Stimulated activated CD8-positive, alpha-beta memory T cell treated with anti-CD3 and anti-CD28 coated beads, Interleukin-12 subunit alpha, Interleukin-12 subunit beta, amount 100 ng/mL, for 24 hours (primary cell): ENCODE data around the gene ANKFY1.
"Not testable (repeated sequence)": the region's sequence is repeated elsewhere in the genome, so short reads cannot be mapped to it uniquely, and the experiment has no call there.

Source experiments
- DNase-seq: peaks from one replicate; pipeline ENCODE4 v3.0.0-alpha.2; 2020; ENCODE audit errors: extremely low read depth

Gene ANKFY1

GRCh38 chr17:4219241-4219640, 44.5 kb downstream of the ANKFY1 start:
- DNase-seq, result no peak

- no peak for DNase-seq
These were observed 47.8 kb downstream of the ANKFY1 start for GRCh38 chr17:4215882-4216570.

GRCh38 chr17:4214157-4214556, 49.6 kb downstream of the ANKFY1 start:
- no peak for DNase-seq

GRCh38 chr17:4209611-4210010, 54.2 kb downstream of the ANKFY1 start:
- DNase-seq, result no peak

- no peak for DNase-seq
These were observed 55.5 kb downstream of the ANKFY1 start for GRCh38 chr17:4208238-4208637.

- DNase-seq, result no peak
These were observed 56.8 kb downstream of the ANKFY1 start for GRCh38 chr17:4206962-4207361.

GRCh38 chr17:4205917-4206316, 57.9 kb downstream of the ANKFY1 start:
- DNase-seq, result no peak

- DNase-seq, result no peak
These were observed 59.0 kb downstream of the ANKFY1 start for GRCh38 chr17:4204710-4205173.

- no peak for DNase-seq
These were observed 59.6 kb downstream of the ANKFY1 start for GRCh38 chr17:4204190-4204589.

- DNase-seq, result no peak
These were observed 62.6 kb downstream of the ANKFY1 start for GRCh38 chr17:4201226-4201625.

GRCh38 chr17:4199818-4200402, 63.9 kb downstream of the ANKFY1 start:
- DNase-seq, result no peak

GRCh38 chr17:4198995-4199394, 64.8 kb downstream of the ANKFY1 start:
- no peak for DNase-seq

GRCh38 chr17:4195306-4195705, 68.5 kb downstream of the ANKFY1 start:
- no peak for DNase-seq

- no peak for DNase-seq
These were observed 69.0 kb downstream of the ANKFY1 start for GRCh38 chr17:4194796-4195195.

GRCh38 chr17:4190791-4191190, 73.0 kb downstream of the ANKFY1 start:
- DNase-seq, result not testable (repeated sequence)

GRCh38 chr17:4189280-4189679, 74.5 kb downstream of the ANKFY1 start:
- DNase-seq, result no peak

GRCh38 chr17:4188076-4188475, 75.7 kb downstream of the ANKFY1 start:
- DNase-seq, result no peak

GRCh38 chr17:4187076-4187475, 76.7 kb downstream of the ANKFY1 start:
- no peak for DNase-seq

- no peak for DNase-seq
These were observed 77.4 kb downstream of the ANKFY1 start for GRCh38 chr17:4186357-4186881.

- no peak for DNase-seq
These were observed 78.1 kb downstream of the ANKFY1 start for GRCh38 chr17:4185656-4186055.

GRCh38 chr17:4184811-4185210, 79.0 kb downstream of the ANKFY1 start:
- DNase-seq, result no peak

- DNase-seq, result no peak
These were observed 81.7 kb downstream of the ANKFY1 start for GRCh38 chr17:4182043-4182442.

- no peak for DNase-seq
These were observed 83.0 kb downstream of the ANKFY1 start for GRCh38 chr17:4180791-4181190.
